GM12878 (cell line): Measurements from ENCODE around the gene MAGI2. TPM values are rescaled to one million over a fixed set of nuclear protein-coding genes. Genes with fewer than 3 reads are reported as not detected.

Source experiments
- BCL3 ChIP-seq: IDR thresholded peaks from 2 replicates; pipeline ENCODE4 v1.6.1; 2011; ENCODE audit warnings: borderline replicate concordance, low read depth, mild to moderate bottlenecking, moderate library complexity, low read length; ENCODE audit not compliant: insufficient read depth, poor library complexity, severe bottlenecking
- NFIC ChIP-seq: IDR thresholded peaks from 2 replicates; pipeline ENCODE4 v1.6.1; 2012; ENCODE audit warnings: low read depth, mild to moderate bottlenecking, inconsistent platforms, low read length, moderate library complexity
- RELB ChIP-seq: fragments of 450-650 bp; IDR thresholded peaks from 2 replicates; pipeline ENCODE4 v1.6.1; 2017; ENCODE audit warnings: low read depth, mild to moderate bottlenecking, moderate library complexity
- REST ChIP-seq: IDR thresholded peaks from 2 replicates; pipeline ENCODE4 v1.6.1; 2012; ENCODE audit warnings: mild to moderate bottlenecking, low read depth, low read length
- RFX5 ChIP-seq: IDR thresholded peaks from 2 replicates; pipeline ENCODE4 v1.6.1; 2011; ENCODE audit warnings: low read depth, low read length, improper control_type of control experiment
- YBX1 ChIP-seq: fragments of 450-650 bp; IDR thresholded peaks from 2 replicates; pipeline ENCODE4 v1.6.1; 2016; ENCODE audit warnings: antibody characterized with exemption
- ZBTB11 ChIP-seq: fragments of 450-650 bp; formaldehyde crosslinking; IDR thresholded peaks from 2 replicates; pipeline ENCODE4 v1.5.0; 2022; ENCODE audit warnings: mild to moderate bottlenecking, missing genetic modification characterization
- ZBTB4 ChIP-seq: fragments of 450-650 bp; formaldehyde crosslinking; IDR thresholded peaks from 2 replicates; pipeline ENCODE4 v1.4.0; 2022; ENCODE audit warnings: mild to moderate bottlenecking, moderate library complexity
- polyA plus RNA-seq, 11 experiments: library from polyadenylated mRNA; depleted of rRNA in 4 of 11; unstranded in 6 of 11; stranded (reverse) in 5 of 11; fragments of >200 nt; fragmentation: Nextera tagmentation in 4 of 11; fragmentation: Illumina TruSeq in 1 of 11; extraction: Ambion mirVana in 4 of 11; extraction: Trizol in 1 of 11; gene quantifications; 1 replicate in 1 of 11; 2 replicates in 10 of 11; pipeline versions ENCODE4 v1.2.1 to v1.2.3, GENCODE V29; 2011 to 2016; ENCODE audit warnings: inconsistent platforms in 2 of 11, missing spikeins in 2 of 11, low read depth in 1 of 11
- total RNA-seq, 4 experiments: library from RNA; depleted of rRNA in 3 of 4; stranded (reverse); fragments of >200 nt in 3 of 4; fragmentation: Illumina TruSeq in 1 of 4; extraction: Trizol in 1 of 4; gene quantifications; 2 replicates each; pipeline versions ENCODE4 v1.2.1 to v1.2.3, GENCODE V29; 2013 to 2021

Gene MAGI2
- total and polyA plus RNA-seq, 10 of the 15 experiments (the other 5 are each of a cell fraction or from before 2014, with no cell fraction given) = 0.01 to 0.31 (median 0.05) TPM; not detected in 2

- TF ChIP-seq ZBTB11 (no peak), REST (no peak), NFIC (no peak), RELB (no peak), RFX5 (no peak), ZBTB4 (CRISPR knock-in tag) (no peak), BCL3 (no peak), YBX1 (no peak)
Observed at GRCh38 chr7:79475455-79475854, 22.0 kb upstream of the MAGI2 start (continued).
